ENCODE data around the gene GARNL3. TPM values are rescaled to one million over a fixed set of nuclear protein-coding genes. Genes with fewer than 3 reads are reported as not detected.

Gene GARNL3
- total and polyA plus RNA-seq, 2 donors from 2014 or later = 2.6 to 10.2 TPM

DNA sequence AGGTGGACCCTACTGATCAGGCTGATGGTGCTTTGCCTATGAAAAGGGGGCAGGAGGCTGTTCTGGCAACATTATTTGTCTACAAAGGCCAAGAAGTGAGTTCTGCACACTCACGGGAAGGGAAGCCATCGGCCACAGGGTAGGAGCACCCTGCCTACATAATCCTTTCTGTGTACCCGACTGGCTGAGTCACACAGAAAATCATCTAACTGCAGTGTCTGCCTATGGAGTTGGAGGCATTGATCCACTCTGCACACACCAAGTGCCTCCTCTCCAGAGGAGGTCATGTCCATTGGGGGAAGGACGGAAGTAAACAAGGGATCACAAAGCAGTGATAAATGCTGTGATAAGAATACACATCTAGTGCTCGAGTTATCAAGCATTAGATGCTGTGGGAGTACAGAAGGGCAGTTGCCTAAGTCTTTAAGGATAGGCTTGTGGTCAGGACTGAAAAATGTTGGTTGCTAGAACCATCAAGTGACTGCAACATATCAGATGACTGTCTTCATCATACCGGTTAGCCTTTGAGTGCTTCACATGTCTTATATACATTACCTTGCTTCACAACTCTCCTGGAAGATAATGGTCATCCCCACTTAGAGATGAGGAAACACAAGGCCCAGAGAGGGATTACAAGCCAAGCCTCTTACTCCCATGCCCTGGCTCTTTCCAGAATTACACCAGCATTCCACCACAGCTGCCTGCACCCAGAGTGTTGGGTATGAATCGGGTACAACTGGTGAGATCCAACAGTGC lies 131.1 kb downstream of the GARNL3 start:
- no peaks in the 10 kb centered on the region for H3K9me3 ChIP-seq (ENCODE audit: control insufficient read depth in 2 of 3, insufficient read depth in 1 of 3, low read length in 3 of 3)
- no peaks in the 10 kb centered on the region for H3K27me3 ChIP-seq (ENCODE audit: control insufficient read depth, insufficient read depth, low read length)
- peak overlapping the region in 2 of 3 donors; percentile 59 to 73 for H3K9ac ChIP-seq (ENCODE audit: low read length in 3 of 3)
- H3K27ac ChIP-seq (ENCODE audit: low read depth in 2 of 2, low read length in 2 of 2) = no peak overlapping the region
- DNase-seq (no peak), FAIRE-seq (no peak)
- no peak for TF ChIP-seq CTCF (IDR thresholded peaks at IDR 0.05; ENCODE audit: borderline replicate concordance, extremely low read depth, insufficient read depth)
- peaks cover 2 to 3% (median 2%) of the 10 kb centered on the region in 3 donors for H3K36me3 ChIP-seq (ENCODE audit: control insufficient read depth in 2 of 3, insufficient read depth in 3 of 3, low read length in 3 of 3)
- intact Hi-C loops (cut with DNase I) = no loop called here
- H3K4me1 ChIP-seq (ENCODE audit: control insufficient read depth in 2 of 3, insufficient read depth in 2 of 3, low read depth in 1 of 3, low read length in 3 of 3) = peaks cover 0 to 17% (median 9%) of the 10 kb centered on the region in 3 donors
- H3K4me3 ChIP-seq (ENCODE audit: low read length in 3 of 3) = peak overlapping the region; percentile 58 to 76 (median 74)

- peaks cover 0 to 17% (median 9%) of the 10 kb centered on the region in 3 donors for H3K4me1 ChIP-seq (ENCODE audit: control insufficient read depth in 2 of 3, insufficient read depth in 2 of 3, low read depth in 1 of 3, low read length in 3 of 3)
- no peaks in the 10 kb centered on the region for H3K27me3 ChIP-seq (ENCODE audit: control insufficient read depth, insufficient read depth, low read length)
- no peaks in the 10 kb centered on the region for H3K9me3 ChIP-seq (ENCODE audit: control insufficient read depth in 2 of 3, insufficient read depth in 1 of 3, low read length in 3 of 3)
- no peak for TF ChIP-seq CTCF (IDR thresholded peaks at IDR 0.05; ENCODE audit: borderline replicate concordance, extremely low read depth, insufficient read depth)
- H3K4me3 ChIP-seq (ENCODE audit: low read length in 3 of 3) = peak overlapping the region; percentile 58 to 76 (median 74)
- no peak for DNase-seq
- H3K9ac ChIP-seq (ENCODE audit: low read length in 3 of 3) = peak overlapping the region; percentile 14 to 73 (median 59)
- H3K27ac ChIP-seq (ENCODE audit: low read depth in 2 of 2, low read length in 2 of 2) = no peak overlapping the region
- H3K36me3 ChIP-seq (ENCODE audit: control insufficient read depth in 2 of 3, insufficient read depth in 3 of 3, low read length in 3 of 3) = peaks cover 2 to 3% (median 2%) of the 10 kb centered on the region in 3 donors
- no peak for FAIRE-seq
- intact Hi-C loops (cut with DNase I) = no loop called here
These were observed 131.8 kb downstream of the GARNL3 start for GRCh38 chr9:127396253-127396807.

DNA sequence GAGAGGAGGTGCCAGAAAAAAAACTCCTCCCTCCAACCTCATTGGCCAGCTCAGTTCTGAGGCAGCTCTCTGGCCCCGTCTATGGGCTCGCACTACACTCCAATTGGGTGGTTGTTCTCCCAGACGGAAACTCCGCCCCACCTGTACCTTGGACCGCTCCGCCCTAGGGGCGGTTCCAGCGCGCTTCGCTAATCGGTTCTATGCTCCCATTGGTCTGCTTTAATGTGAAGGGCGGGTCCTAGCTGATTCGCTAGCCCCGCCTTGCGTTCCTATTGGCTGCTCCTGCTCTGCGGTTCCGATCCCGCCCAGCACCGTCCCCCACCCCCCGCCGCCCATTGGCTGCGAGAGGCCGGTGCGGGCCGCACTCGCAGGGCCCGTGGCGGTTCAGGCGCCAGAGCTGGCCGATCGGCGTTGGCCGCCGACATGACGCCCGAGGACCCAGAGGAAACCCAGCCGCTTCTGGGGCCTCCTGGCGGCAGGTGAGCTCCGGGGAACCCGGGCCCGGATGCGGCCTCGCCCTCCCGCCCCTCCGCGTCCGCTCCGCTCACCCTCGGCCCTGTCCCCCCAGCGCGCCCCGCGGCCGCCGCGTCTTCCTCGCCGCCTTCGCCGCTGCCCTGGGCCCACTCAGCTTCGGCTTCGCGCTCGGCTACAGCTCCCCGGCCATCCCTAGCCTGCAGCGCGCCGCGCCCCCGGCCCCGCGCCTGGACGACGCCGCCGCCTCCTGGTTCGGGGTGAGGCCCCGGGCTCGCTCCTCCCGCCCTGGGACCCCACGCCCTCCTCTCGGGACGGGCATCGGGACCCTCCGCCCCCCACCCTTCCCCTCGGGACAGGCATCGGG lies 132.5 kb downstream of the GARNL3 start, which contains the start of gene SLC2A8:
SLC2A8 (plus strand) TSS at position 362 of the 838 bp plus-strand sequence; CDS start at position 424, 62 bp downstream.
- Histone ChIP-seq H3K9me3 (ENCODE audit: control insufficient read depth in 2 of 3, insufficient read depth in 1 of 3, low read length in 3 of 3) (no peaks in the 10 kb centered on the region), H3K4me1 (ENCODE audit: control insufficient read depth in 2 of 3, insufficient read depth in 2 of 3, low read depth in 1 of 3, low read length in 3 of 3) (peaks cover 0 to 17% (median 9%) of the 10 kb centered on the region in 3 donors), H3K27me3 (ENCODE audit: control insufficient read depth, insufficient read depth, low read length) (no peaks in the 10 kb centered on the region), H3K4me3 (ENCODE audit: low read length in 3 of 3) (peak within 1 kb of the TSS; percentile 58 to 76 (median 74)), H3K9ac (ENCODE audit: low read length in 3 of 3) (peak within 1 kb of the TSS; percentile 14 to 73 (median 59)), H3K27ac (ENCODE audit: low read depth in 2 of 2, low read length in 2 of 2) (peak within 1 kb of the TSS; percentile 60 to 67), H3K36me3 (ENCODE audit: control insufficient read depth in 2 of 3, insufficient read depth in 3 of 3, low read length in 3 of 3) (peaks cover 0 to 2% (median 0%) of the 10 kb centered on the region in 3 donors)
- FAIRE-seq (peak; percentile 99), DNase-seq (peak; percentile 99 to 100 (median 100))
- peak; percentile 17 for TF ChIP-seq CTCF (IDR thresholded peaks at IDR 0.05; ENCODE audit: borderline replicate concordance, extremely low read depth, insufficient read depth)
- intact Hi-C loops (cut with DNase I) = no loop called here
